HG02610 (cell line): Measurements from ENCODE around the gene DYNC1LI2.
A peak's percentile ranks its signal among the peaks of the same experiment; 100 is the strongest.
"Not testable (repeated sequence)": the region's sequence is repeated elsewhere in the genome, so short reads cannot be mapped to it uniquely, and the experiment has no call there.

ENCODE experiments used
- ATAC-seq: cut with Tn5 transposase; IDR thresholded peaks from one replicate; pipeline ENCODE4 v1.9.1; 2021; ENCODE audit warnings: mild to moderate bottlenecking, moderate library complexity; ENCODE audit not compliant: unreplicated experiment

DYNC1LI2 gene

DNA sequence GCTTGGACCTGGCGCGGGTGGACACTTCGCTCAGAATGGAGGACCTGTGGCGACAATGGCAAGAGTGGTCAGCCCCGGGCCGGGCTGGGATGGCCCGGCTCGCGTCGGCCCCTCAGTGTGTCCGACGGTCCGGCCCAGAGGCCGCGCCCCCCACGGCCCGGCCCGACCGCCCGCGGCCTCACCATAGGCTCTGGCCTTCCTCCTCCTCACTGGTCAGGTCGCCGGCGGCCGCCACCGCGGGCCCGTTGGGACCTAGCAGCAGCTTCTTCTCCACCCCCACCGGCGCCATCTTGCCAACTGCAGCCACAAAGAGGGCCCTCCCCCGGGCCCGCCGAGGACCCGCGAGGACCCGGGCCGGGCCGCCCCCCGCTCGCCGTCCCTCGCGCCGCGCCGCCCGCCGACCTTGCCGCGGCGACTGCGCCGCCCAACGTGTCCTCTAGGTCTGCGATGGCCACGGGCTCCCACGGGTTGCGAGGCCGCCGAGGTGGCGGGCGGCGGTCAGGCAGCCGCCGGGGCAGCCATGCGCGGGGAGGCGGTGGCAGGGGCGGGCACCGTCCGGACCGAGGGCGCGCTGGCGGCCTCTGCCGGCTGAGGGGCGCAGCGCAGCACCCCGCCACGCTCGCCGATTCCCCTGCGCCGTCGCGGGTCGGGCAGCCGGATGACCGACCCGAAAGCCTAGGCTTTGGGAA is at the start of gene DYNC1LI2:
Gene DYNC1LI2, minus strand, starts transcription at position 307 of the 689 bp plus-strand sequence. Its CDS starts 18 bp downstream, at position 289.
- peak; percentile 86 for ATAC-seq

DNA sequence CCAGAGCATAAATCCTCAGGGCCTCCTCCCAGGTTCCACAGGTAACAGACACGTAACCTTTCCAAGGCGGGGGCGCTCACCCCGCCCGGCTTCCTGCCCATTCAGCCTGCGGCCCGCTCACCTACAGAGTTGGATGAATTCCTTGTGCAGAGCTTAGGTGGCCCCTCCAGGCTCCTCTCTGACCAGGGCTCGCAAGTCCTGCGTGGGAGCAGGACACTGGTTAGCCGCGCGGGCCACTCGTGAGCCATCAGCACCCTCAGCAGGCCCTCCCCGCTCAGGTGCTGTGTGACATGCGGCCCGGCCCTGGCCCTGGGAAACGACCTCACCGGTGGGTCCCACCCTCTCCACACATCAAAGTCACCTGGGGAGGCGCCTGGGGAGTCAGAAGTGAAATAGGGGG is 49.4 kb upstream of the DYNC1LI2 start:
- ATAC-seq: no peak

GRCh38 chr16:66798161-66798560 is 46.8 kb upstream of the DYNC1LI2 start:
- ATAC-seq: no peak

GRCh38 chr16:66793984-66794383 is 42.6 kb upstream of the DYNC1LI2 start:
- not testable (repeated sequence) for ATAC-seq

DNA sequence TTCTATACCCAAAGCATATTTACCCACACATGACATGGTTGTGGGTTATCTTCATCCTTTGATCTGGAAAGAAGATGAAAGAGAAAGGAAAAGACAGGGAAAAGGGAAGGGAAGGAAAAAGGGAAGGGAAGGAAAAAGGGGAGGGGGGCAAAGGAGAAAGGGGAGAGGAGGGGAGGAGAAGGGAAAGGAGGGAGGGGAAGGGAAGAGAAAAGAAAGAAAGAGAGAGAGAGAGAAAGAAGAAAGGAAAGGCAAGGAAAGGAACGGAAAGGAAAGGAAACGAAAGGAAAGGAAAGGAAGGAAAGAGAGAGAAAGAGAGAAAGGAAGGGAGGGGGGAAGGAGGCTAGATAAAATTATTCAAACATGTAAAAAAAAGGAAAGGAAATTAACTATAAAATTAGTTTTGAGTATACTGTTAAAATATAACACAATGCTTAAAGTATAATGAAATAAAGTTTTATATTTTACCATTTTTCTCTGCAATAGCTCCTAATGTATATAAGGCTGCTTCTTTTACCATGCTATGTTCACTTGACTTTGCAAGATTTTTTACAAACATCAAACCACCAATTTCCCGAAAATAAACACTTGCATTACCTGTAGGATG is 38.8 kb upstream of the DYNC1LI2 start:
- ATAC-seq: no peak

GRCh38 chr16:66787427-66787826 is 36.0 kb upstream of the DYNC1LI2 start:
- ATAC-seq: no peak

DNA sequence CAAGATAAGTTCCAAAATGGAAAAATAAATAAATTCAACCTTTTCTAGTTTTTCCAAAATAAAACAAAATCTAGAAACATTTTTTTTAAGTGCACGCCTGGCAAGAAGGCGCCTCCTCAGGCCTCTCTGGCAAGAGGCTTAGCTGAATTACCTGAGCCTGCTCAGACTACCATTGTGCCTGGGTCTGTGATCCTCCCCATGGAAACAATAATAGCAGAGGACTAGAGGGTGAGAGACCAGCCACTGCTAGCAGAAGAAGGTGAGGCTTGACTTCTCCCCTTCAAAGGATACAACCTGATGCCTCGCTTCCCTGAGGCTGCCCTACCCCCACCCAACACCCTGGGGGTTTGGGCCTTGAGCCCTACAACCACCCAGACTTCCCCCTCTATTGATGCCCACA is 35.1 kb upstream of the DYNC1LI2 start:
- no peak for ATAC-seq

DNA sequence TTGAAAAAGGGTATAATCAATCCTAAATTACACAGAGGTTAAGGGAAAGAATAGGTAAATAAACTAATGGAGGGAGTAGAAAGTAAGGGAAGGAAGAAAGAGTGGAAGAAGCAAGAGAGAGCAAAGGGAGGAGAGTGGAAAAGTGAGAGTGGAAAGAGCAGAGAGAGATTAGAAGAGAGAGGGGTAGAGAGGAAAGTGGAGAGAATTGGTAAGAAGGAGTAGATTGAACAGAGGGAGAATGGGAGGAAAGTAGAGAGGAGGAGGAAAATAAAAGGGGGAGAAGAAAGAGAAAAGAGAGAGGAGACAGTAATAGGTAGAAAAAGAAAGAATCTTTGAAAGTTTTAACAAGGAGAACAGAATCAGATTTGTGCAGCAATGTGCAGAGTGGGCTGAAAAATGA is 25.0 kb upstream of the DYNC1LI2 start:
- ATAC-seq: no peak

- no peak for ATAC-seq
These were observed 23.6 kb upstream of the DYNC1LI2 start for GRCh38 chr16:66774981-66775380.

DNA sequence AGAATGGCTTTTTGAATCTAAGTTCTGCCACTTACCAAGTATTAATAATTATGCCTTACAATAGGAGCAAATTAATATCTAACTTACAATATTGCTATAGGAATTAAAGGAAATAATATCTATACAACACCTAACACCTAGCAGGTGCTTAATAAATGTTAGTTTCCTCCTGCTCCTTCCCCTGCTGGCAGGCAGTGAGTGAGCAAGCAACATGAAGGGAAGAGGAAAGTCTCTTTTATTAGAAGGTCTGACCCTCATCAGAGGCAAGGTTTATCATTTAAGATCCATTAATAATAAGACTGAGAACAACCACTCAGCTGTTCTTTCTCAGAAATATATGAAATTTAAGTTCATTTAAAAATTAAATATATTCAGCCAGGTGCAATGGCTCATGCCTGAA is 6.7 kb upstream of the DYNC1LI2 start:
- no peak for ATAC-seq

- no peak for ATAC-seq
These were observed 3.4 kb upstream of the DYNC1LI2 start for GRCh38 chr16:66754819-66755218.

DNA sequence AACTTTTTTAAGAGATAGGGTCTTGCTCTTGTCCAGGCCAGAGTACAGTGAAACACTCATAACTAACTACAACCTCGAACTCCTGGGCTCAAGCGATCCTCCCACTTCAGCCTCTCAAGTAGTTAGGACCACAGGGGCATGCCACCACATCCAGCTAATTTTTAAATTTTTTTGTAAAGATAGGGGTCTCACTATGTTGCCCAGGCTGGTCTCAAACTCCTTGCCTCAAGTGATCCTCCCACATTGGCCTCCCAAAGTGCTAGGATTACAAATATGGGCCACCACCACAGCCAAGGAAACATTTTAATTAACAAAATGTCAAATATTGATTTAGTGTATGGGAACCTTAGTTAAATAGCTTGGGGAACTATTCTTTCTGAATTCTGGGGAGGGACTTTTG is 2.8 kb upstream of the DYNC1LI2 start:
- ATAC-seq: no peak

GRCh38 chr16:66752958-66753357 is 1.5 kb upstream of the DYNC1LI2 start:
- ATAC-seq: no peak

DNA sequence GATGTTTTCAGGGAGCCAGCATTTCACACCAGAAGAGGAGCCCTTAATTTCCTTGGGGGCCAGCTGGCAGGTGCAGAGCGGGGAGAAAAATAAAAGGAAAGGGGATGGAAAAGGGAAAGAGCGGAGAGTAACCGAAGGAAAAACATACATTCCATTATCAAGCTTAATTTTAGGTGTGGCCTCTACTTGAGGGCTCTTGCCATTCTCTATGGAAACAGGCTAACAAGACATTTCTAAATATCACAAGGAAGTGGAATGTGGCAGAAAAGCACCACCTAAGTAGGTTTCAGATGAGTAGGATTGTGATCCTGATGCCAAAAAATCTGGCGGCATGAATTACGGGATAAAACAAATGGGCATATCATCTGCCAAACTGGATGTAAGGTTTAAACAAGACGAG is 970 bp upstream of the DYNC1LI2 start:
- no peak for ATAC-seq

DNA sequence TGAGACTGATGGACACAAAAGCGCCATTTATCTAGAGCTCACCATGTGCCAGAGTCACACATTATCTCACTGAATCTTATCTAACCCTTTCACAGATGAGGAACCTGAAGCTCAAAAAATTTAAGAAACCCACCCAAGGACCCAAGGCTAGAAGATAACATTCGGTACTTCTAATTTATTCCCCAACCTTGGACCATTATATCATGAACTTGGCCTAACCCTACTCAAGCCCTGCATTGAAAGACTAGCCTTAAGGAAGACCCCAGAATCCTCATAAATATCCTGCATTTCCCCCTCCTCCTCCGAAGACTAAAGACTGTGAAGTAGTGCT is 548 bp upstream of the DYNC1LI2 start:
- no peak for ATAC-seq

DNA sequence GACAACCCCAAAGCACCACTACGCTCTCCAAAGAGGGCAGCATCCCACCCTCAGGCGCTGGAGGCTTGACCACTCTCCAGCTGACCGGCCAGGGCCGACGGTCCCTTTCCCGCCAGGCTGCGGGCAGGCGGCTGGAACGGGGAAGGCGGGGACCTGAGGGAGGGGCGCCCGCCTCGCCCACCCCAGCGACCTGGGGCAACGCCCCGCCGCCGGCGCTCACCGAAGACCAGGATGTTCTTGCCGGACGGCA is 431 bp downstream of the DYNC1LI2 start:
- ATAC-seq: peak; percentile 12

DNA sequence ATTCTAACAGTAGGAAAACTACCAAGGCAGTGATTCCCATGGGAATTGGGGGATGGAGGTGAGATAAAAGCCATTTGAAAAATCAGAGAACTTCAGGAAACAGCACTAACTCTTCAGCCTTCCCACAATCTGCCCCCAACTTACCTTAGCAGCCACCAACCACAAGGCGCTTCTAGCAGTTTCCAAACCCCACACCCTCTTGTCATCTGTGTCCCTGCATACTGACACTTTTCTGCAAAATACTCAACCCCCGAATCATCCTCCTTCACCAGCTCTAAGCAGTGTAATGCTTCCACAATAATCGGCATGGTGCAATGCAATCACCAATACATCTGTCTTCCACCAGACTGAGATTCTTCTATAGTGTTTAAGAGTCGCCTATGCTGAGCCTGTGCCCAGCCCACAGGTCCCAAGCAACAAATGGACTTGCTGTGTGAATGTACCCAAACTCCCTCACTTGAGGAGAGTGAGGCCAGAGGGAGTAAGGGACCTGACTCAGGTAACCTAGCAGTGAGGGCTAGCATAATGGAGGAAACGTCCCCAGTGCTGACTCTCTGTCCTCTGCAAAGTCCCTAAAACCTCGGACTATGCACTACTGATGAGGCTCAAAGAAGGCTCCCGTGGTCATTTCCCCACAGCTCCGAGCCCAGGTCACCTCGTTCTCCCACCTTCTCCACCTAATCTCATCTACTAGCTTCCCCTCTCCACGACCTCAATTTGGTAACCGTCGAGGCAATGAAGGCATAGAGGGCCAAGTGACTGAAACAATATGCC is 943 bp downstream of the DYNC1LI2 start:
- ATAC-seq: no peak

- peak; percentile 52 for ATAC-seq
These were observed 4.7 kb downstream of the DYNC1LI2 start for GRCh38 chr16:66746682-66747081.

DNA sequence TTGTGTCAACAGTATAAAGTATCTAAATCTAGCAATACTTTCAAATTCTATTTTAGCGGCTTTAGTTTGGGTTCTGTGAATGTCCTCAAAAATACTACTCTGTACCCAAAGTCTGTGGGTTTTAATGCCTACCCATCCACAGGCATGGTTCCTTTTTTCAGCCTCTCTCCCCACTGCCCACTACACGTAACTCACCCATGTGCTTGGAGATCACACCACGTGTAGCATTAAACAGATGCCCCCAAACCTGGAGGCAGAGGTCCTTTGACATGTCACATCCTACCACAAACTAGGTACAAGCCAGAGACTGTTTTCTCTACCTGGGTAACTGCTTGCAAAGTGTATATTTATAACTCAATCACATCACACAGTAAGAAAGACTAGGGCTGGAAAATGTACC is 5.4 kb downstream of the DYNC1LI2 start:
- no peak for ATAC-seq

GRCh38 chr16:66741950-66742808 is 9.2 kb downstream of the DYNC1LI2 start:
- ATAC-seq: no peak

DNA sequence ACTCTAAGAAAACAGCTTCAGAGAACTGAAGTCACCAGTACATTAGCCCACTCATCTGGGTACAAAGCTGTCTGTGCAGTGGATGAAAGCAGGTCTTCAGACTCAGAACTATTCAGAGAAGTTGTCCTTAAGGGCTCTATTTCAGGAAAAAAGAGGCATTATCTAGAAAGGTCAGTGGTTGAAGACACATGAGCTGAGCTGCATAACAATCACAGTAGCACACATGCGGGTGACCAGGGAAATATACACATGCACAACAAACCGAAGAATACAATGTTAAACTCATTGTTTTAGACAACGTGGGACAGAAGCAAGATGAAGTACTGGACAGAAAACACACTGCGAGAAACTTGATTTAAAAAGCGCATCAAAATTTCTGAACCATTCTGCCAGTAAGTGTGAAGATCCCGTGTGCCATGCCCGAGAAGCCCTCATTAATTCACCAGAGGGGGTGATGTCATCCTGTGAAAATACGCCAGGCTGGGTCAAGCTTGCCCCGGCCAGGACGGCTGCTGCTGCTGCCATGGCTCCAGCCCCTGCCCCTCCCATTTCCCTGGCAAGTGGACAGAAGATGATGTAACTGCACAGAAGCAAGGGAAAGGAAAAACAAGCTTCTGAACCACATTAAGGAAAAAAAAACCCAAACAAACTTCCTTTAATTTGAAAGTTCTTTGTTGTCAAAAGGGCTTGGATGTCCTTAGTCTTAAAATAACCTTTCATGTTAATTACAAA is 10.1 kb downstream of the DYNC1LI2 start:
- ATAC-seq: no peak
